ENCODE results near the gene ZCCHC7.

Gene ZCCHC7

DNA sequence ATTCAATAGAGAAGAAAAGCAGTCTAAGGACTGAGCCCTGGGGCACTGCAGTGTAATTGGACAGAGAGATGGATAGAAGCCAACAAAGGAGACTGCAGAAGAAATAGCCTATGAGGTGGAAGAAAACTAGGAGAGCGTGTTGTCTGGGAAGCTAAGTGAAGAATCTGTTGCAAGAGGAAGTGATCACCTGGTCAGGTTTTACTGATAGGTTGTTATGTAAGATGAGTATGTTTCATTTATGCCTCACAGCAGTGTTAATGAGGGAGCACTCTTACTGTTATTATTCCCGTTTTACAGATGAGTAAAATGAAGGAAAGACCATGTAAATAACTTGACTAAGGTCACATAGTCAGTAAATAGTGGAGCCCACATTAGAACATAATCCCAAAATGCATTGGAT is 222.1 kb downstream of the ZCCHC7 start:
- no peak for DNase-seq

DNA sequence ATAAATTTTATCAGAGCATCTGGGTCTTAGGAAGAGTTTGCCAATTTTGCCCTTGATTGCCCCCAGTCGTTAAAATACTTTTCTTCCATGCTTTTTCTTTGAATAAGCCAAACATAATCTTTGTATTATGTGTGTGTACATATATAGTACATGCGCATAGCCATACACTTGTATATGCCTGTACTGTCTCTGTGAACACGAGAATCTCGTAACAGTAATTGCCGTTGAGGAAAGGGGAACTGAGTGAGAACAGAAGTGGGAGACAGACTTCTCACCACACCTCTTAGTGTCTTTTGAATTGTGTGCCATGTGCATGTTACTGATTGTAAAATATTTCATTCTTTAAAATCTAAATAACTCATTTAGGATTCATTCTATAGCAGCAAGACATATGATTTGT is 222.5 kb downstream of the ZCCHC7 start:
- DNase-seq = peak; percentile 13 to 20

DNA sequence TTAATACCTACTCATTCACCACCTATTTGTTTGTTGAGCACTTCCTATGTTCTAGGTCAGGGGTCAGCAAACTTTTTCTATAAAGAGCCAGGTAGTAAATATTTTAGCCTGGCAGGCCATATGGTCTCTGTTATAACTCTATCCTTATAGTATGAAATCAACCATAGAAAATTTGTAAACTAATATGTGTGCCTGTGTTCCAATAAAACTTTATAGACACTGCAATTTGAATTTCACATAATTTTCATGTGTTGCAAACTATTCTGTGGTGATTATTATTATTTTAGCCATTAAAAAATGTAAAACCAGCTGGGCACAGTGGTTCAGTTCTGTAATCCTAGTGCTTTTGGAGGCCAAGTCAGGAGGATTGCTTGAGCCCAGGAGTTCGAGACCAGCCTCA is 223.3 kb downstream of the ZCCHC7 start:
- no peak for DNase-seq

DNA sequence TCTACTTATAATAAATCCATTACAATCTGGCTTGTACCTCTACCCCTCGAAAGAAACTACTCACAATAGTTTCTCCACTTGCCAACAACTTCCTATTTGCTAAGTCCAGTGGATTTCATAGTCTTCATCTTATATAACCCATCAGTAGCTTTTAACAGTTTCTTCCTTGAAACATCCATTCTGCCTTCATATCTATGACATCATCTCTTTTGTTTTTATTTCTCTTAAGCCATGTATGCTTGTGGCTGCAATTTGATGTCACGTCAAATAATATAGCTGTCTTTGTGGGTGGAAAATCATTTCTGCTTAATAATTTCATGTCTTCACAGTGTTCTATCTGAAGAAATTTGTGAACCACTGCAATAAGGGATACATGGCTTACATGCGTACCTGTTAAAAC is 224.7 kb downstream of the ZCCHC7 start:
- DNase-seq = no peak

DNA sequence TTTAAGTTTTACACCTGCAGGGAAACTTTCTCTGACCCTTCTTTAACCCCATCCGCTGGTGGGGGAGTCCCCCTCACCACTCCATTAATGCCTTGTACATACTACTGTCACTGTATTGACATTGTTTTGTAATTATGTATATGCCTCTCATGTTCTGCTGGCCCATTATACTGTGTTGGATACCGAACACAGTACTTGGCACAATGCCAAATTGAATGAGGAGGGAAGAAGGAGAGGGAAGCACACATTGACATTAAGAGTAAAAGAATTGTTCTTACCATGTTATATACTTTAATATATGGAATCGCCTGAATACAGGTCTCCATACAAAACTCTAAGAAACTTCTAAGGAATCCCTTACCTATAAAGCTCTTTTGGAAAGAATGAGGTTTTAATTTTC is 228.5 kb downstream of the ZCCHC7 start:
- DNase-seq = no peak

DNA sequence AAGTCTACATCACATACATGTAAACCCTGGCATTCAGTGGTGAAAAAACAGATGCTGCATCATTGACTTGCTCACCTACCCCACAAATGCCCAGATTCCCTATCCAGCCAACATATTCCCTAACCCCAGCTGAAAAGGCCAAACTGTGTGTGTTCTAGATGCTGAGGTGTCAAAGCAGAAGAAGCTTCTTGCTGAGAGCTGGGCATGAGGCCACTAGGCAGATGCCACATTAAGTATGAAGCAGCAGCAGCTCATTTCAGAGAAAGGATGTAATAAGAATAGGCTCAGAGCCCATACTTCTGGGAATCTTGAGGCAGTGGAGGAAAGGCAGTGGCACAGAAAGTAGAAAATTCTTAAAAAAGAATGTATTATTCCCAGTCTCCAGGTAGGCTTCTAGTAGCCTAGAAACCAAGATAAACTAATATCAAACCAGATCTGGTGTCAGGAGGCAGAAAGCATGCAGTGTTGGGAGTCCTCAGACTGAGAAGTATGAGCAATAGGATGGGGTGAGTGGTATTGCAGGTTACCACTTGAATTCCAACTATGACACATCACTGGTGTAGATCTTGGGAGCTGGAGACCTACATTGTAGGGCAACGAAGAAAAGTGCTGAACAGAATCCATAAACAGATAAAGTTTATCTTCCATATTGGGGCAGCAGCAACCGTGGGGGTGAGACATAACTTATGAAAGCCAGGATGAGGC is 230.3 kb downstream of the ZCCHC7 start:
- no peak for DNase-seq

DNA sequence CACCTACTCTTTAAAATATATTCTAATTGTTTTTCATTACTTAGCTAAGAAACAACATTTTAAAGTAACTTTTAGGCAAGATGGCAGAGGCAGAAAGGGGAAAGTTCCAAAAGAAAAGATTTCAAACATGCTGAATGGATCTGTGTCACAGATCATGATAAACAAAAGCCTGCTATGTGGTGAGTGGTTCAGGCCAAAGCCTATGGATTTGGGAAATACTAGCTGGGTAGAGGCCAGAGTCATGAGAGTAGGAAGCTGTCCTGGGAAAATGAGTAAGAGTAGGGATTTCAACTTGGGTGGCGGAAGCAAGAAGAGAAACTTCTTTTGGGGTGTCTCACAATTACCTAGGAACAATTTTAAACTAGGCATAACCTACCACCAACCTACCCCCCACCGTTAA is 233.4 kb downstream of the ZCCHC7 start:
- no peak for DNase-seq

DNA sequence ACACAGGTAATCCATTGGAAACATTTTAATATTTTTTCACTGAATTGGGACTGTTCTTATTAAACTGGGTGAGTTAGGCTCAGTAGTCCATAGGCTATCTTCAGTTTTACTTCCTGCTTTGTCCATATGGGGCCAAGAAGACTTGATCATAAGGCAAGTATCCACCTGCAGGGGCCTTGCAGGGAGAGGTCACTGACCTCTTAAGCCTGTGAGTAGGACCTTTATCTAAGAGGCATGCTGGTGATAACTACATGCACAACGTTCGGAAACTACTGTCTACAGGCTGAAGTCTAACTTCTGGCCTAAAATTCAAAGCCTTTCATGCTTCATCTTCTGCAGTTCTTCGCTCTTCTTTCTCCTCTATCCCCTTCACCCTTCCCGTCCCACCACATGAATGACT is 242.1 kb downstream of the ZCCHC7 start:
- DNase-seq = no peak

DNA sequence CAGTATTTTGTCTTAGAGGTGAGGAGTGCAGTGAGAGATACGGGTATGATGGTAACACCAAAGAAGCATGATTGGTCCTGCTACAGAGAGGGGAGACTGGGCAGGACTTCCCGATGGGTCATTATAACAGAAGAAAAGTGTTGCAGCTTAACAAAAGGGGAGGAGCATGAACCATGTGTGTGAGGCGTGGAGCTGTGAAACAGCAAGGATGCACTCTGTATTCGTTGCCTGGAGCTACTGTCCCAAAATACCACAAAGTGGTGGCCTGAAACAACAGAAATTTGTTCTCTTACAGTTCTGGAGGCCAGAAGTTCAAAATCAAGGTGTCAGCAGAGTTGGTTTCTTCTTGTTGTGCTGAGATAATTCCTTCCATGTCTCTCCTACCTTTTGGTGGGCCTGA is 242.8 kb downstream of the ZCCHC7 start:
- DNase-seq = no peak

DNA sequence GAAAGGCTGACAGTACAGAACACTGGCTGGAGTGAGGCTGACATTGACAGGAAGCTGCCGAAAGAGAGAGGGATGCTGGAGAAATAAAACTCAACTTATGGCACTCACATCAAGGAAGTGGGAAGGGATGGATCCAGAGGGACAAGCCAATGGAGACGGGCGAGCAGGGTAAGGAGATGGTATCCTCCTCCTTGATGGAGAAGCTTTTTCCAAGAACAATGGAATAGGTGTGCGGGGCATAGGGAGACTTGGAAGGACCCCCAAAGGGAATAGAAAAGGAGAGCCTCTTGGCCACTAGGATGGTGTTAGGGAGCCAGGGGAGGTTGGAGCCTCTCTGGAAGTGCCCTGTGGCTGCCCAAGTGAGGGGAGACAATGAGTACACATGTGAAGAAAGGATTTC is 243.8 kb downstream of the ZCCHC7 start:
- DNase-seq = no peak

DNA sequence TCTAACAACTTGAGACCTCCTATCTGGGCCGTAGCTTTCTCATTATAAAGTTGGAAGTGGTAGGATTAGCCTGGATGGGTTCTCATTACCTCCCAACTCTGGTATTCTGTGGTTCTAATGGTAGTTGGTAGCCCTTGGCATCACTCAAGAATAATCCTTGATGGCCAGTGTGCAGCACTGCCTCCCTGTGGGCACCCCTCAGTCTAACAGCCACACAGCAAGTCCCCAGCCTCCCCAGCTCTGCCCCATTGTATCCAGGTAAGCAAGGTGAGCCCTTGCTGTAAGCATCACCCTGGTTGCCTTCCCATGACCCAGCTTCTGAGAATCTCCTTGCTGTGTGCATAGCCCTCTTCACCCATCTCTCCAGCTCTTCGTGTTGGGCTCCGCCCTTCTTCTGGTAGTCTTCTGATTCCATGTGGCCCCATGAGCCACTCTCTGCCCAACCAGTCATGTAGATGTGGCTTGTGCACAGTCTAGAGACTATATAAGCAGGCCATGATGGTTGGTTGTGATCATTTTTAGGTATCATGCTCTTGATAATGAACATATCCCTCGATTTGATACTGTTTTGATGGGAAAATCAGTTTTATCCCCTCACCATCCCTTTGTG is 244.5 kb downstream of the ZCCHC7 start:
- DNase-seq = no peak

DNA sequence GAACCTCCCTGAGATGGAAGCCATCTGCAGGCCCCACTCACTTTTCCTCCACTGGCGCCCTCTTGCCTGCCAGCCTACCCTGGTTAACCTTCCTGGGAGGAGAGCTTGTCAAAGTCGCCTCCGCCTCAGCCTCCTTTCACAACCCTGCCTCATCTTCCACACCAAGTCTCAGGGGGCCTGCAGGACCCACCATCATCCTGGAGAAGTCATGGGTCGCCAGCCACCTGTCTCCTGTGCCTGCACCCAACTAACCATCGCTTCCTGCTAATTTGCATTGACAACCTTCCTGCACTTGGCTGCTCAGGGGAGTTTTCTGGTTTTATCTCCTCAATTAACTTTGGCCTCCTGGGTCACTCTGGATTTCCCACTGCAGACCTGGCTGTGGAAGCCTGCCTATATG is 249.3 kb downstream of the ZCCHC7 start:
- no peak for DNase-seq

DNA sequence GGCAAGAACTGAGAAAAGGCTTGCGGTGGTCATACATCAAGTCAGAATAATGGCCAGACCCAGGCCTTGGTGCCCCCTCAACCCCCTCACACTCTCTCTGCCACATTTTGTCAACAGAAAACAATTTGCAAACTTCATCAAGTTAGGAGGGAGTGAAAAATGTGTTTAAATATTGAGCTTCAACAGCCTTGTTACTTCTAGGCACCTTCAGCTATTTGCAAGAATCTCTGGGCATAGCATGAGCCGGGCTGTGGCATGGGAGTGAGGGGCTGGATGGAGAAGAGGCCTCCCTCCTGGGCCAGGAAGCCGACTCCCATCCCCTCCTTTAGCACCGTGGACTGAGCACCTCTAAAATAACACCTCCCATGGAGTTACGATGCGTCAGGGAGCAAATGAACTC is 249.9 kb downstream of the ZCCHC7 start:
- DNase-seq = no peak

DNA sequence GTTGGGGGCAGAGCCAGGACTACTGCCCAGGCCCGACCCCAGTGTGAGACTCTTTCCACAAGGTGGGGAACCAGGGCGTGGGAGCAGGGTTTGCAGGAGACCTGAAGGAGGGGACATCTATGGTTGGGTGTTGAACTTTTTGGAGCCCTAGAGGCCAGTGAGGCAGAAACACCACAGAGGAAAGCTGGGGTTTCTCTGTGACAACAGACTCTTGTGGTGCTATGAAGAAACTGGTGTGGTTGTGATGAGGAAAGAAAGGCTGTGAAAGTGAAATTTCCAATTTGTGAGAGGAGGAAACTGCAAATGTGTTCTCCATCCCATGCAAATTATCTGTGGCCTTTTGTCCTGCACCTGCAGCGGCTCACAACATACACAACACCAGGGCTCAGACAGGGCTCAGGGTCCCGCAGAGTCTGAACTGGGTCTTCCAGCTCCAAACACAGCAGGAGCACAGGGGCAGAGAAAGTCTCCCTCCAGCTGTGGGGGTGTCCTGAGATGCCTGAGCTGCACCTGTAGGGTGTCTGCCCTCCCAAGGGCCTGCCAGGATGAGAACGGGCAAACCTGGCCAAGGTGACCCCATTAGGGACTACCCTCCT is 250.7 kb downstream of the ZCCHC7 start:
- DNase-seq = no peak

DNA sequence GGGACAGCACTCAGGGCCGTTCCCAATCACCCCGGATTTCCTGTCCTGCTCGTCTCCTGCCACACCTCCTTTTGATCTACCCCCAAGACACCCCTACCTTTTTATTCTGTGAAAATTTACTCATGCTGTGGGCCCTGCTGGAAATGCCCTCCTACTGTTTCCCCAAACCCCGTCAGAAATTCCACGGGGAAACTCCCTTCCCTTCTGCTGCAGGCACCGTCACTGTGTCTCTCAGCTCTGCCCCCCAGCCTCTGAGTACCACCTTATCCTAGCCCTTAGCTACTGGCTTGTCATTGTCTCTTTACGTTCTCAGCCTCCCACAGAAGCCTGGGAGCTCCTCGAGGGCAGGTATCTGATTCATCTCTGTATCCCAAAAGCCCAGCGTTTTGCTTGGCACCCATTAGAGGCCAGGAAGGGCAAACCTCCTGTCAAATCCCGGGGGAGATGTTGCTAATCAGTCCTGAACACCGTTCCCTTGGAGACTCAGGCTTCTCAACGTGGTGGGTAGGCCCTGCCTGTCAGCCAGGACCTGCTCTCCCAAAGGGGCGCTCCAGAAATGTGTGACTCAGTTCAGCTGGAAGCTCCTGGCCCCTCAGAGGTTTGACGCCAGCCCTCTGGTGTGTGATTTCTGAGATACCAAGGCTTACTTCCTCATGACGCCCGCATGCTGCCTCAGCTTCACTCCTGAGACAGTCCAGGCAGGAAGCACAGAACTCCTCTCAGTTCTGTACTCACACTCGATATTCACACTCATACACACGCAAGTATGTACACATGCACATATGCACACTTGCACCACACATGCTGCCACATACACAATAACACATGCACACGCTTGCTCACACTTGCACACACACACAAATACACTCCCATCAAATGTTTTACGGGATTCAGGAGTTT is 251.4 kb downstream of the ZCCHC7 start:
- peak in 1 of 2 experiments; percentile 6 for DNase-seq

DNA sequence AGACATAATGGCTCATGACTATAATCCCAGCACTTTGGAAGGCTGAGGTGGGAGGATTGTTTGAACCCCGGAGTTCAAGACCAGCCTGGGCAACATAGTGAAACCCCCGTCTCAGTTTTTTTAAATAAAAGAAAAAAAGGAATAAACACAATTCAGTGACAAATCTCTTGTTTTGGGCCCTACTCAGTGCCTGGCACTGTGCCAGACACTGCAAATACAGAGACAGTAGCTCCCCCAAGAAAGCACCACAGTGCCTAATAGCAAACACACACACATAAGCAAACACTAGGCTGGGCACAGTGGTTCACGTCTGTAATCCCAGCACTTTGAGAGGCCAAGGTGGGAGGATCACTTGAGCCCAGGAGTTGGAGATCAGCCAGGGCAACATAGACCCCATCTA is 252.5 kb downstream of the ZCCHC7 start:
- no peak for DNase-seq

DNA sequence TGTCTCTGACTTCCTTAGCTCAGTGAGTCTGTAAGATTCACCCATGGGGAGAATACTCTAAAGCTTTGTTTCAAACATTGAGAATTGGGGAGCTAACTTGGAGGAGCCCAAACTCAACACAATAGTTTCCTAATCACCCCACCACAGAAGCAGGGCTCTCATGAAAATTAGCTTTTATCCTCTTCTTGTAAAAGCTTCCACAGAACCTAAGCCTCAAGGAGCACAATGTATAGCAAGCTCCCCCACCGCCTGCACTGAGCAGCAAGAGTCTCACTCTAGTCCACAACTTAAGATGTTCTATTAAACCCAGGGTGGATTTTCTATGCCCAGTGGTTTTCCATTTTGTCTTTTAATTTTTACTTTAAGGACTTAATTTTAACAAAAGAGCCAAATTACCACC is 253.2 kb downstream of the ZCCHC7 start:
- DNase-seq = no peak

DNA sequence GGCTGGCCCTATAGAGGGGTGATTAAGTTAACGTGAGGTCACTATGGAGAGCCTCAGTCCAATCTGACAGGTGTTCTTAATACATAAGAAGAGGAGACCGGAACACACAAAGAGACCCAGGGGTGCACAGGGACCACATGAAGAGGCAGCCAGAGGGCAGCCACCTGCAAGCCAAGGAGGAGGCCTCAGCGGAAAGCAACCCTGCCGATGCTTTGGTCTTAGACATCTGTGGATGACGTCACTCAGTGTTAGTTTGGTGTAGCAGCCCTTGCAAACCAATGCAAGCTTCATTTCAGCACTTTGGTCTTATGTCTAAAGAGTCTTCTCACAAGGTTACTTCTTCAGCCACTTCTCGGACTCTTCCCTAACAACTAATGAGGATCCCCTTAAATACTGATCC is 254.5 kb downstream of the ZCCHC7 start:
- no peak for DNase-seq

DNA sequence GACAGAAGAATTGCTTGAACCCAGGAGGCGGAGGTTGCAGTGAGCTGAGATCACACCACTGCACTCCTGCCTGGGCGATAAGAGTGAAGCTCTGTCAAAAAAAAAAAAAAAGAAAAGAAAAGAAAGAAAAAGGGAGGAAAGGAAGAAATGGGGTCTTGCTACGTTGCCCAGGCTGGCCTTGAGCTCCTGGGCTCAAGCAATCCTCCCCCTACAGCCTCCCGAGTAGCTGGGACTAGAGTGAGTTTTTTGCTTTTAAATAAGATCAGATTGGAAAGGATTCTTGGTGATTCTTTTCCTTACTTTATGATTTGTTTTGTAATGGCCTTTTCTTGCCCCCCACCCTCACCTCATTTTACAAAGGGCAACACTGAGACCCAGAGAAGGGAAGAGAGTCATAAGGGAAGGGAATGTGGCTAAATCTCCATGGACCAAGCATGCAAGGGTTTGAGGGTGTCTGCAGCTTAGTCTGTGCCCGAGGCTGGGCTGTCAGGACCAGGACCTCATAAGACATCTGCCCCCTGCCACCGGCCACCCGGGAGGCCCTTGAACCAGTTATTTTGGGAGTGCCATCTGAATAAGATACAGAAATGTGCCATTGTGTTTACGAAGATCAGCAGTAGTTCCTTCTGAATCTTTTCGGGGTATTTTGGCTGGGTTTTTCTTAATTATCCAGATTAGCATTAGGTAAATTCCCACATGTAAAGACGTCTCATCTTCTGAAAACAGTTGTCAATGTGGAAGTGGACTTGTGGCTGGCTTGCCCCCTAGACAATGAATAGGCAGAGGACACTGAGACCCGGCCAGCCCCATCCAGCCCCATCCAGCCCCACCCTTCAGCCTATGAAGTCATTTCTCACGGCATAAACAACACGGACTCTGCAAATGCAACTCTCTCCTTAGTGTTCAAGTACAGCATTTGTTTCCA is 257.6 kb downstream of the ZCCHC7 start:
- DNase-seq = no peak

DNA sequence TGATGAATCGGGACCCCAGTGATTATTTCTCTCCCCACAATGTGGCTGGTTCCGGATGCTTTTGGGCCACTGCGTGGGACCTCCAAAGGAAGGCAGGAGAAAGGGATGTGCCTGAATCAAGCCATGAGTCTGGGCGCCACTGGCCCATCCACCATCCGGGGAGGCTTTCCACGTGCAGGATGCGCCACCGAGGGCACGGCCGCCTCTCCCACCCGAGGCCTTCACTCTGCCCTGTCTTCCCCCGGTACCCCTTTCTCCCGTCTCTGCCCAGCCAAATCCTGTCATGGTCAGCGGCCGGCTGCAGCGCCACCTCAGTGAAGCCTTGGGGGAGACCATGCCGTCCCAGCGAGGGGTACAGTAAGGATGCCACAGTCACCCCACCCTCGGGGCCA is 258.2 kb downstream of the ZCCHC7 start:
- DNase-seq = no peak

DNA sequence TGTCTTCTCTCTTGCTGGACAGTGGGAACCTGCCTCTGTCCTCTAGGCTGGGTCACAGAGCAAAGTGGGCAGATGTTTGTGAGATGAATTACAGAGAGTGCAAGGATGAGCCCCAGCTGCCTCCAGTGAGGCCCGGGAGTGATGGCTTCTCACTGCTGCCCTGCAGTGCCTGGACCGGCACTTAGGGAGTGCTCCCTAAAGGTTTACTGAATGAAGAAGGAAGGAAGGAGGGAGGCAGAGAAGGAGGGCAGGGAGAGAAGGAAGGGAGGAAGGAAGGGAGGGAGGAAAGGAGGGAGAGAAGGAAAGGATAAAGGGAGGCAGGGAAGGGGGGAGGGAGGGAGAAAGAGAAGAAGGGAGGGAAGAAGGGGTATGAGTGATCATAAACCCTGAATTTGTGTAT is 259.5 kb downstream of the ZCCHC7 start:
- DNase-seq = no peak

DNA sequence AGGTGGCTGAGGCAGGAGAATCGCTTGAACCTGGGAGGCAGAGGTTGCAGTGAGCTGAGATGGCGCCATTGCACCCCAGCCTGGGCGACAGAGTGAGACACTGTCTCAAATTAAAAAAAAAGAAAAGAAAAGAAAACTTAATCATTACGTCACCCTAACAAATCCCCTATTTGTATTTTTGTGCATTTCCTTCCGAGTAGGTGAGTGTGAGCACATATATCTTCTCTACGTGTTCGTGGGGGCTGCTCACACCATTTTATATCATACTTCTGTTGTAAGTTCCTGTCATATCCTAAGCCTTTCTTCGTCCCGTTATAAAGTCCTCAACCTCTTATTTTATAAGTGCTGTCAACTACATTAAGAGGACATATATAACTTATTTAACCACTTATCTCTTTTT is 260.2 kb downstream of the ZCCHC7 start:
- DNase-seq = no peak

All from Kasumi-1 (cell line).